ENCODE results near the gene TUBB4B.

TUBB4B gene

DNA sequence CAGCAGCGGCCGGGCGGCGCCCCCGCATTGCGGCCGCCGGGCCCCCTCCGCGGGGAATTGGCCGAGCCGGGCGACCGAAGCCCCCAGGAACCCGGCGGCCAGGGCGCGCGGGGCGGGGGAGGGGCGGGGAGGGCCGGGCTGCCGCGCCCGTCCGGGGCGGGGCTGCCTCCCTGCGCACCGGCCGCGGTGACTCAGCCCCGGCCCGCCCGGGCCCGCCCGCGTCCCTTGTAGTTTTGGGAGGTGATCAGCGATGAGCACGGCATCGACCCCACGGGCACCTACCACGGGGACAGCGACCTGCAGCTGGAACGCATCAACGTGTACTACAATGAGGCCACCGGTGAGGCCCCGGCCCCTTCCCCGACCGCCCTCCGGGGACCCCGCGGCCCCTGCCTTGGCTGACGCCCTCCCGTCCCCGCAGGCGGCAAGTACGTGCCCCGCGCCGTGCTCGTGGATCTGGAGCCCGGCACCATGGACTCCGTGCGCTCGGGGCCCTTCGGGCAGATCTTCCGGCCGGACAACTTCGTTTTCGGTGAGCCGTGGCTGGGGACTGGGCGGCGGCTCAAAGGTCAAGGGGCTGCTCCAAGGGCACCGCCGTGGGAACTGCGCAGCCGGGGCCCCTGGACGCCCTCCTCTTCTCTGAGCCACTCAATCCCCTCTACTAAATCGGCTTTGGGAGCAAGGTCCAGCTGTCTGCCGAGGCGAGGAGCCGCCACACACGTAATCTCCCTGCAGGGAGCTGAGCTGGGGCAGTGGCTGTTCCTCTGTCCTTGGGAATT lies 592 bp downstream of the TUBB4B start (continued):
- TF ChIP-seq, protein P1, sequence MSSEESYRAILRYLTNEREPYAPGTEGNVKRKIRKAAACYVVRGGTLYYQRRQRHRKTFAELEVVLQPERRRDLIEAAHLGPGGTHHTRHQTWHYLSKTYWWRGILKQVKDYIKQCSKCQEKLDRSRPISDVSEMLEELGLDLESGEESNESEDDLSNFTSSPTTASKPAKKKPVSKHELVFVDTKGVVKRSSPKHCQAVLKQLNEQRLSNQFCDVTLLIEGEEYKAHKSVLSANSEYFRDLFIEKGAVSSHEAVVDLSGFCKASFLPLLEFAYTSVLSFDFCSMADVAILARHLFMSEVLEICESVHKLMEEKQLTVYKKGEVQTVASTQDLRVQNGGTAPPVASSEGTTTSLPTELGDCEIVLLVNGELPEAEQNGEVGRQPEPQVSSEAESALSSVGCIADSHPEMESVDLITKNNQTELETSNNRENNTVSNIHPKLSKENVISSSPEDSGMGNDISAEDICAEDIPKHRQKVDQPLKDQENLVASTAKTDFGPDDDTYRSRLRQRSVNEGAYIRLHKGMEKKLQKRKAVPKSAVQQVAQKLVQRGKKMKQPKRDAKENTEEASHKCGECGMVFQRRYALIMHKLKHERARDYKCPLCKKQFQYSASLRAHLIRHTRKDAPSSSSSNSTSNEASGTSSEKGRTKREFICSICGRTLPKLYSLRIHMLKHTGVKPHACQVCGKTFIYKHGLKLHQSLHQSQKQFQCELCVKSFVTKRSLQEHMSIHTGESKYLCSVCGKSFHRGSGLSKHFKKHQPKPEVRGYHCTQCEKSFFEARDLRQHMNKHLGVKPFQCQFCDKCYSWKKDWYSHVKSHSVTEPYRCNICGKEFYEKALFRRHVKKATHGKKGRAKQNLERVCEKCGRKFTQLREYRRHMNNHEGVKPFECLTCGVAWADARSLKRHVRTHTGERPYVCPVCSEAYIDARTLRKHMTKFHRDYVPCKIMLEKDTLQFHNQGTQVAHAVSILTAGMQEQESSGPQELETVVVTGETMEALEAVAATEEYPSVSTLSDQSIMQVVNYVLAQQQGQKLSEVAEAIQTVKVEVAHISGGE (tag by site-specific recombination; conservative IDR thresholded peaks at IDR 0.05; ENCODE audit: low read depth), result no peak
- no peak for TF ChIP-seq ZBTB1 (tag by site-specific recombination; IDR thresholded peaks at IDR 0.05)
- no peak for TF ChIP-seq TRIM28 (IDR thresholded peaks at IDR 0.05; ENCODE audit: borderline replicate concordance, low read length)
- TF ChIP-seq ZNF707 (tag by site-specific recombination; IDR thresholded peaks at IDR 0.05), result no peak
- no peak for TF ChIP-seq ZNF248 (tag by site-specific recombination; IDR thresholded peaks at IDR 0.05)
- TF ChIP-seq ZNF785 (tag by site-specific recombination; IDR thresholded peaks at IDR 0.05), result no peak
- TF ChIP-seq ZFP69B (tag by site-specific recombination; IDR thresholded peaks at IDR 0.05), result no peak
- peak; percentile 44; the same call in 1 of the 2 replicates for TF ChIP-seq BCL11B (tag by site-specific recombination; IDR thresholded peaks at IDR 0.05; ENCODE audit: low read depth)
- TF ChIP-seq ZNF138 (tag by site-specific recombination; IDR thresholded peaks at IDR 0.05; ENCODE audit: borderline replicate concordance), result no peak
- TF ChIP-seq RBAK (tag by site-specific recombination; IDR thresholded peaks at IDR 0.05), result no peak
- TF ChIP-seq FEZF1 (tag by site-specific recombination; IDR thresholded peaks at IDR 0.05), result no peak
- no peak for TF ChIP-seq ZNF354C (tag by site-specific recombination; IDR thresholded peaks at IDR 0.05; ENCODE audit: borderline replicate concordance, low read depth)
- no peak for TF ChIP-seq ZNF768 (tag by site-specific recombination; IDR thresholded peaks at IDR 0.05)
- no peak for TF ChIP-seq ZNF211 (tag by site-specific recombination; IDR thresholded peaks at IDR 0.05; ENCODE audit: low read depth)
- TF ChIP-seq TCF7L2 (IDR thresholded peaks at IDR 0.05; ENCODE audit: borderline replicate concordance, low read depth, low read length), result no peak
- no peak for TF ChIP-seq ZNF501 (tag by site-specific recombination; IDR thresholded peaks at IDR 0.05)
- no peak for TF ChIP-seq ZNF654 (tag by site-specific recombination; IDR thresholded peaks at IDR 0.05; ENCODE audit: low read depth)
- TF ChIP-seq ZNF596 (tag by site-specific recombination; IDR thresholded peaks at IDR 0.05), result no peak
- TF ChIP-seq SALL2 (tag by site-specific recombination; IDR thresholded peaks at IDR 0.05; ENCODE audit: borderline replicate concordance), result no peak
- no peak for TF ChIP-seq ZNF2 (tag by site-specific recombination; IDR thresholded peaks at IDR 0.05)
- TF ChIP-seq, protein P2, sequence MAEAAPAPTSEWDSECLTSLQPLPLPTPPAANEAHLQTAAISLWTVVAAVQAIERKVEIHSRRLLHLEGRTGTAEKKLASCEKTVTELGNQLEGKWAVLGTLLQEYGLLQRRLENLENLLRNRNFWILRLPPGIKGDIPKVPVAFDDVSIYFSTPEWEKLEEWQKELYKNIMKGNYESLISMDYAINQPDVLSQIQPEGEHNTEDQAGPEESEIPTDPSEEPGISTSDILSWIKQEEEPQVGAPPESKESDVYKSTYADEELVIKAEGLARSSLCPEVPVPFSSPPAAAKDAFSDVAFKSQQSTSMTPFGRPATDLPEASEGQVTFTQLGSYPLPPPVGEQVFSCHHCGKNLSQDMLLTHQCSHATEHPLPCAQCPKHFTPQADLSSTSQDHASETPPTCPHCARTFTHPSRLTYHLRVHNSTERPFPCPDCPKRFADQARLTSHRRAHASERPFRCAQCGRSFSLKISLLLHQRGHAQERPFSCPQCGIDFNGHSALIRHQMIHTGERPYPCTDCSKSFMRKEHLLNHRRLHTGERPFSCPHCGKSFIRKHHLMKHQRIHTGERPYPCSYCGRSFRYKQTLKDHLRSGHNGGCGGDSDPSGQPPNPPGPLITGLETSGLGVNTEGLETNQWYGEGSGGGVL (tag by site-specific recombination; IDR thresholded peaks at IDR 0.05), result no peak
- no peak for TF ChIP-seq SCRT2 (tag by site-specific recombination; IDR thresholded peaks at IDR 0.05)
- no peak for TF ChIP-seq ZBTB17 (tag by site-specific recombination; IDR thresholded peaks at IDR 0.05)
- TF ChIP-seq YY1 (tag by site-specific recombination; IDR thresholded peaks at IDR 0.05), result no peak
- no peak for TF ChIP-seq ZNF311 (tag by site-specific recombination; IDR thresholded peaks at IDR 0.05; ENCODE audit: borderline replicate concordance)
- TF ChIP-seq ZNF624 (tag by site-specific recombination; IDR thresholded peaks at IDR 0.05), result no peak
- TF ChIP-seq, protein P3, sequence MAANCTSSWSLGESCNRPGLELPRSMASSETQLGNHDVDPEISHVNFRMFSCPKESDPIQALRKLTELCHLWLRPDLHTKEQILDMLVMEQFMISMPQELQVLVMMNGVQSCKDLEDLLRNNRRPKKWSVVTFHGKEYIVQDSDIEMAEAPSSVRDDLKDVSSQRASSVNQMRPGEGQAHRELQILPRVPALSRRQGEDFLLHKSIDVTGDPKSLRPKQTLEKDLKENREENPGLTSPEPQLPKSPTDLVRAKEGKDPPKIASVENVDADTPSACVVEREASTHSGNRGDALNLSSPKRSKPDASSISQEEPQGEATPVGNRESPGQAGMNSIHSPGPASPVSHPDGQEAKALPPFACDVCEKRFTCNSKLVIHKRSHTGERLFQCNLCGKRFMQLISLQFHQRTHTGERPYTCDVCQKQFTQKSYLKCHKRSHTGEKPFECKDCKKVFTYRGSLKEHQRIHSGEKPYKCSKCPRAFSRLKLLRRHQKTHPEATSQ (tag by site-specific recombination; IDR thresholded peaks at IDR 0.05), result no peak
- TF ChIP-seq, protein P4, sequence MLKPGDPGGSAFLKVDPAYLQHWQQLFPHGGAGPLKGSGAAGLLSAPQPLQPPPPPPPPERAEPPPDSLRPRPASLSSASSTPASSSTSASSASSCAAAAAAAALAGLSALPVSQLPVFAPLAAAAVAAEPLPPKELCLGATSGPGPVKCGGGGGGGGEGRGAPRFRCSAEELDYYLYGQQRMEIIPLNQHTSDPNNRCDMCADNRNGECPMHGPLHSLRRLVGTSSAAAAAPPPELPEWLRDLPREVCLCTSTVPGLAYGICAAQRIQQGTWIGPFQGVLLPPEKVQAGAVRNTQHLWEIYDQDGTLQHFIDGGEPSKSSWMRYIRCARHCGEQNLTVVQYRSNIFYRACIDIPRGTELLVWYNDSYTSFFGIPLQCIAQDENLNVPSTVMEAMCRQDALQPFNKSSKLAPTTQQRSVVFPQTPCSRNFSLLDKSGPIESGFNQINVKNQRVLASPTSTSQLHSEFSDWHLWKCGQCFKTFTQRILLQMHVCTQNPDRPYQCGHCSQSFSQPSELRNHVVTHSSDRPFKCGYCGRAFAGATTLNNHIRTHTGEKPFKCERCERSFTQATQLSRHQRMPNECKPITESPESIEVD (tag by site-specific recombination; IDR thresholded peaks at IDR 0.05), result no peak
- no peak for TF ChIP-seq YY2 (tag by site-specific recombination; IDR thresholded peaks at IDR 0.05)
- no peak for TF ChIP-seq ZNF626 (tag by site-specific recombination; IDR thresholded peaks at IDR 0.05)
- TF ChIP-seq ZFP37 (tag by site-specific recombination; IDR thresholded peaks at IDR 0.05), result 0 out of 2 replicates have a peak, but pooled peaks have one; percentile 38
- no peak for TF ChIP-seq GLIS1 (tag by site-specific recombination; IDR thresholded peaks at IDR 0.05)
- TF ChIP-seq IKZF3 (tag by site-specific recombination; IDR thresholded peaks at IDR 0.05), result no peak
- TF ChIP-seq ZNF658 (tag by site-specific recombination; IDR thresholded peaks at IDR 0.05), result no peak

Data from HEK293 (cell line).